Mesendoderm (in vitro differentiated cells): ENCODE results near the gene ADIPOR2.

Experiments used
- DNase-seq: peaks from one replicate; pipeline ENCODE4 v3.0.0; 2013
- H2AK5ac ChIP-seq: 2 replicates; pipeline ENCODE4 v1.6.1; 2013; ENCODE audit warnings: low read length, inconsistent platforms
- H2BK120ac ChIP-seq: 2 replicates; pipeline ENCODE4 v1.6.1; 2013; ENCODE audit warnings: low read depth, mild to moderate bottlenecking, low read length, moderate library complexity, mixed read lengths
- H2BK15ac ChIP-seq: replicated peaks from 2 replicates; pipeline ENCODE4 v1.6.1; 2013; ENCODE audit warnings: low read depth, mild to moderate bottlenecking, moderate library complexity
- H2BK5ac ChIP-seq: 2 replicates; pipeline ENCODE4 v1.6.1; 2013; ENCODE audit warnings: low read length, inconsistent platforms
- H3K18ac ChIP-seq: 2 replicates; pipeline ENCODE4 v1.6.1; 2013; ENCODE audit warnings: mild to moderate bottlenecking, low read length, mixed read lengths
- H3K23ac ChIP-seq: one replicate; pipeline ENCODE4 v1.6.1; 2013; ENCODE audit warnings: low read length
- H3K27ac ChIP-seq: 2 replicates; pipeline ENCODE4 v1.5.1; 2013; ENCODE audit warnings: low read depth, mild to moderate bottlenecking, inconsistent platforms, low read length, moderate library complexity
- H3K27me3 ChIP-seq: 2 replicates; pipeline ENCODE4 v1.6.1; 2013; ENCODE audit warnings: low read length, control low read depth, mild to moderate bottlenecking, inconsistent platforms; ENCODE audit not compliant: insufficient read depth, poor library complexity
- H3K36me3 ChIP-seq: 2 replicates; pipeline ENCODE4 v1.6.1; 2013; ENCODE audit warnings: low read length, inconsistent platforms; ENCODE audit not compliant: control insufficient read depth, insufficient read depth
- H3K4ac ChIP-seq: one replicate; pipeline ENCODE4 v1.6.1; 2013; ENCODE audit warnings: low read depth, mild to moderate bottlenecking, low read length, moderate library complexity
- H3K4me1 ChIP-seq: 2 replicates; pipeline ENCODE4 v1.6.1; 2013; ENCODE audit warnings: low read depth, low read length, inconsistent platforms; ENCODE audit not compliant: control insufficient read depth
- H3K4me2 ChIP-seq: 2 replicates; pipeline ENCODE4 v1.6.1; 2013; ENCODE audit warnings: low read length
- H3K4me3 ChIP-seq: 2 replicates; pipeline ENCODE4 v1.5.1; 2013; ENCODE audit warnings: mild to moderate bottlenecking, low read length
- H3K56ac ChIP-seq: one replicate; pipeline ENCODE4 v1.6.1; 2013; ENCODE audit warnings: low read length
- H3K79me1 ChIP-seq: 2 replicates; pipeline ENCODE4 v1.6.1; 2013; ENCODE audit warnings: low read length, inconsistent platforms
- H3K79me2 ChIP-seq: 2 replicates; pipeline ENCODE4 v1.6.1; 2013; ENCODE audit warnings: mild to moderate bottlenecking, low read length; ENCODE audit not compliant: control insufficient read depth, insufficient read depth
- H3K9ac ChIP-seq: 2 replicates; pipeline ENCODE4 v1.6.1; 2013; ENCODE audit warnings: low read length, inconsistent platforms
- H4K5ac ChIP-seq: one replicate; pipeline ENCODE4 v1.6.1; 2013; ENCODE audit warnings: low read length
- H4K8ac ChIP-seq: one replicate; pipeline ENCODE4 v1.6.1; 2013; ENCODE audit warnings: low read depth, mild to moderate bottlenecking, control low read depth, low read length, moderate library complexity
- WGBS: extraction: QIAGEN DNeasy Blood & Tissue Kit; methylation state at CpG from one replicate; pipeline ENCODE4 v1.1.7; 2013; ENCODE audit warnings: low lambda C conversion rate, missing lambda C conversion rate; ENCODE audit not compliant: insufficient coverage; ENCODE audit errors: extremely low coverage; 5-methylcytosine and 5-hydroxymethylcytosine counted together

Gene ADIPOR2

GRCh38 chr12:1790444-1790843, 99.6 kb downstream of the ADIPOR2 start:
- H3K4me1 ChIP-seq, result peaks cover 5% of the 10 kb centered on the region
- no peak overlapping the region for H2BK120ac ChIP-seq
- no peak for DNase-seq
- H3K4me2 ChIP-seq, result no peak overlapping the region
- H3K56ac ChIP-seq, result no peak overlapping the region
- H3K27ac ChIP-seq, result no peak overlapping the region
- H3K9ac ChIP-seq, result no peak overlapping the region
- H2AK5ac ChIP-seq, result no peak overlapping the region
- peaks cover 6% of the 10 kb centered on the region for H3K79me1 ChIP-seq
- no peak overlapping the region for H2BK5ac ChIP-seq
- no CpG with 5 or more reads among the region's 7 CpGs for WGBS
- H3K4me3 ChIP-seq, result no peak overlapping the region
- no peaks in the 10 kb centered on the region for H3K79me2 ChIP-seq
- H3K27me3 ChIP-seq, result no peaks in the 10 kb centered on the region
- no peak overlapping the region for H4K5ac ChIP-seq
- H3K18ac ChIP-seq, result no peak overlapping the region
- peaks cover 2% of the 10 kb centered on the region for H3K36me3 ChIP-seq
- H3K4ac ChIP-seq, result no peak overlapping the region
- no peak overlapping the region for H4K8ac ChIP-seq
- H3K23ac ChIP-seq, result peak overlapping the region; percentile 8
- H2BK15ac ChIP-seq, result no peak overlapping the region

GRCh38 chr12:1791104-1791841, 100.4 kb downstream of the ADIPOR2 start:
- no peak overlapping the region for H3K4me3 ChIP-seq

GRCh38 chr12:1792406-1792805, 101.5 kb downstream of the ADIPOR2 start:
- WGBS, result no CpG with 5 or more reads among the region's 6 CpGs
- Histone ChIP-seq H3K4ac (no peak overlapping the region), H3K23ac (no peak overlapping the region), H4K8ac (no peak overlapping the region), H3K18ac (no peak overlapping the region), H4K5ac (no peak overlapping the region), H3K79me2 (no peaks in the 10 kb centered on the region), H2AK5ac (no peak overlapping the region), H3K79me1 (peaks cover under 1% of the 10 kb centered on the region), H3K4me3 (no peak overlapping the region), H3K9ac (no peak overlapping the region), H3K4me1 (peaks cover 5% of the 10 kb centered on the region), H3K27me3 (no peaks in the 10 kb centered on the region), H3K56ac (peak overlapping the region; percentile 8), H2BK15ac (no peak overlapping the region), H2BK5ac (no peak overlapping the region), H3K4me2 (no peak overlapping the region), H3K27ac (no peak overlapping the region), H2BK120ac (no peak overlapping the region), H3K36me3 (no peaks in the 10 kb centered on the region)
- no peak for DNase-seq

More at GRCh38 chr12:1791104-1791841, 100.4 kb downstream of the ADIPOR2 start:
- Histone ChIP-seq H3K27me3 (no peaks in the 10 kb centered on the region), H3K27ac (no peak overlapping the region), H3K4me2 (no peak overlapping the region), H4K5ac (no peak overlapping the region), H3K23ac (no peak overlapping the region), H3K18ac (no peak overlapping the region), H3K36me3 (peaks cover 2% of the 10 kb centered on the region), H2BK120ac (no peak overlapping the region), H4K8ac (no peak overlapping the region), H3K4me1 (peaks cover 5% of the 10 kb centered on the region), H2BK5ac (no peak overlapping the region), H3K9ac (no peak overlapping the region), H3K4ac (no peak overlapping the region), H3K56ac (peak overlapping the region; percentile 35), H2AK5ac (no peak overlapping the region), H3K79me1 (peaks cover 5% of the 10 kb centered on the region), H3K79me2 (no peaks in the 10 kb centered on the region), H2BK15ac (no peak overlapping the region)
- no CpG with 5 or more reads among the region's 10 CpGs for WGBS
- DNase-seq, result peak; percentile 63

GRCh38 chr12:1793426-1794210, 102.7 kb downstream of the ADIPOR2 start:
- no peak overlapping the region for H4K8ac ChIP-seq
- DNase-seq, result no peak
- no CpG with 5 or more reads among the region's 26 CpGs for WGBS
- H3K79me2 ChIP-seq, result no peaks in the 10 kb centered on the region
- peak overlapping the region; percentile 13 for H3K18ac ChIP-seq
- no peaks in the 10 kb centered on the region for H3K27me3 ChIP-seq
- H3K4me2 ChIP-seq, result no peak overlapping the region
- no peak overlapping the region for H2BK120ac ChIP-seq
- H2AK5ac ChIP-seq, result peak overlapping the region; percentile 53
- H3K4me1 ChIP-seq, result peaks cover 5% of the 10 kb centered on the region
- H3K79me1 ChIP-seq, result no peaks in the 10 kb centered on the region
- no peak overlapping the region for H3K9ac ChIP-seq
- H3K36me3 ChIP-seq, result no peaks in the 10 kb centered on the region
- H3K56ac ChIP-seq, result peak overlapping the region; percentile 79
- H3K4me3 ChIP-seq, result no peak overlapping the region
- peak overlapping the region; percentile 91 for H3K27ac ChIP-seq
- H3K4ac ChIP-seq, result no peak overlapping the region
- H2BK5ac ChIP-seq, result peak overlapping the region; percentile 37
- H4K5ac ChIP-seq, result no peak overlapping the region
- H2BK15ac ChIP-seq, result no peak overlapping the region
- peak overlapping the region; percentile 73 for H3K23ac ChIP-seq

GRCh38 chr12:1794440-1795090, 103.7 kb downstream of the ADIPOR2 start:
- peak overlapping the region; percentile 8 for H3K18ac ChIP-seq
- H2BK5ac ChIP-seq, result peak overlapping the region; percentile 37
- H3K27me3 ChIP-seq, result no peaks in the 10 kb centered on the region
- H4K8ac ChIP-seq, result no peak overlapping the region
- H3K4me1 ChIP-seq, result peaks cover 5% of the 10 kb centered on the region
- H3K79me2 ChIP-seq, result no peaks in the 10 kb centered on the region
- peak; percentile 80 for DNase-seq
- H2BK120ac ChIP-seq, result no peak overlapping the region
- H3K4me3 ChIP-seq, result no peak overlapping the region
- no peak overlapping the region for H2BK15ac ChIP-seq
- WGBS, result no CpG with 5 or more reads among the region's 15 CpGs
- peak overlapping the region; percentile 29 for H3K9ac ChIP-seq
- no peaks in the 10 kb centered on the region for H3K79me1 ChIP-seq
- H3K36me3 ChIP-seq, result no peaks in the 10 kb centered on the region
- no peak overlapping the region for H3K4ac ChIP-seq
- H3K27ac ChIP-seq, result peak overlapping the region; percentile 91
- H3K4me2 ChIP-seq, result no peak overlapping the region
- H3K56ac ChIP-seq, result peak overlapping the region; percentile 79
- no peak overlapping the region for H4K5ac ChIP-seq
- H2AK5ac ChIP-seq, result no peak overlapping the region
- H3K23ac ChIP-seq, result no peak overlapping the region
